COLO668 (cell line): Measurements from ENCODE around the gene ADAMTSL5.

Experiments used
- DNase-seq: peaks from one replicate; lab custom pipeline; 2025; ENCODE audit not compliant: unreplicated experiment; lab: John Stamatoyannopoulos, UW

The ADAMTSL5 gene

DNA sequence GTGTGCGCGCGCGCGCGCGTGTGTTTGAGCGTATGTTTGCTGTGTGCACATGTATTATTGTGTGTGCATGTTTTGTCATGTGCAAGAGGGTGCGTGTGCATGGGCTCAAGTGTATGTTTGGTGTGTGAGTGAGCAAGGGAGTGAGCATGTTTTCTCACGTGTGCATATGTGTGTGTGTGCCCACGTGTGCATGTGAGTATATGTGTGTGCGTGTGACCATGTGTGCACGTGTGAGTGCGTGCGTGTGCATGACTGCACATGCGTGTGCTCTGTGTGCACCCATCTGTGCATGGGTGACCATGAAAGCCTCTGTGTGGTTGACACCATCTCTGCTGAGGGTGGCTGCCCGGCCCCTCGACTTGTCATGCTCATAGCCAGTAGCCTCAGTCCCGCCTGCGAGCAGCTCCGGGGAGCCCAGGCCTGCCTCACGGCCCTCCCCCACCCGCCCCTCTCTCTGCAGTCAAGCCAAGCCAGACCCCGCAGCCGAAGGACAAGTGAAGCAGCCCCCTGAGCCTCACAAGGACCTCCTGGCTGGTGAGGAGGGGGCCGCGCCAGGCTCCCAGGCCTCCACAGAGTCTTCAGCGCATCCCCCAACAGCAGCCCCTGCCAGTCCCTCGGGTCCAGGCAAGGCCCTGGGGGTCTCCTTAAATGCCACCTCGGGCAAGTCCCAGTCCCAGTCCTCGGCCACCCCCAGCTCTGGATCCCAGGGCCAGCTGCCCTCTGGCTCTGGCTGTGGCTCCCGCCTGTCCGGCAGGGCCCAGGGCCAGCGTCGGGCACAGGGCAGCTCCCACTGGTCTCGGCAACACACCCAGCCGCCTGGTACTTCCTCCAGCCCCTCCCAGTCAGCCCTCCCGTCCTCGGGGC lies 15.9 kb downstream of the ADAMTSL5 start:
- DNase-seq = no peak

DNA sequence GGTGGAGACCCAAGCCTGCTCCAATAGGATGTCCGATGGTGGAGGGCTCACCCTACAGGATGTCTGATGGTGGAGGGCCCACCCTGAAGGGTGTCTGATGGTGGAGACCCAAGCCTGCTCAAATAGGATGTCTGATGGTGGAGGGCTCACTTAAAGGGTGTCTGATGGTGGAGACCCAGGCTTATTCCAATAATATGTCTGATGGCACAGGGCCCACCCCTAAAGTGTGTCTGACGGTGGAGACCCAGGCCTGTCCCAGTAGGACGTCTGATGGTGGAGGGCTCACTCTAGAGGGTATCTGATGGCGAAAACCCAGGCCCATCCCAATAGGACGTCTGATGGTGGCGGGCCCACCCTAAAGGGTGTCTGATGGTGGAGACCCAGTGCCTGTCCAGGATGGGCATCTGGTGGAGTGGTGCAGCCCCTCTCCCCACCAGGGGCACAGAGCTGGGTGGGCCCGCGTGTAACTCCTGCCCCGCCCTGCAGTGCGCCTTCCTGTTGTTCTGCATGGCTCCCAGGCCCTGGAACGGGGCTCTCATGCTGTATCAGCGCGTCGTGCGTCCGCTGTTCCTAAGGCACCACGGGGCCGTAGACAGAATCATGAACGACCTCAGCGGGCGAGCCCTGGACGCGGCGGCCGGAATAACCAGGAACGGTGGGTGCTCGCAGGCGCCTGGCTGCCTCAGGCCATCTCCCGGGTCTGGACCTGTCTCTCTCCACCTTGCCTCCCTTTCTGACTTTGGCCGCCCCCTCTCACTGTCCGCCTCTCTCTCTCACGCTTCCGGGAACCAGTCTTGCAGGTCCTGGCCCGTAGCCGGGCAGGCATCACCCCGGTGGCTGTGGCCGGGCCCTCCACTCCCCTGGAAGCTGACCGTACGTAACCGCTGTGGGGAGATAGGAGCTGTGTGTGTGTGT lies 16.8 kb downstream of the ADAMTSL5 start:
- DNase-seq = no peak

DNA sequence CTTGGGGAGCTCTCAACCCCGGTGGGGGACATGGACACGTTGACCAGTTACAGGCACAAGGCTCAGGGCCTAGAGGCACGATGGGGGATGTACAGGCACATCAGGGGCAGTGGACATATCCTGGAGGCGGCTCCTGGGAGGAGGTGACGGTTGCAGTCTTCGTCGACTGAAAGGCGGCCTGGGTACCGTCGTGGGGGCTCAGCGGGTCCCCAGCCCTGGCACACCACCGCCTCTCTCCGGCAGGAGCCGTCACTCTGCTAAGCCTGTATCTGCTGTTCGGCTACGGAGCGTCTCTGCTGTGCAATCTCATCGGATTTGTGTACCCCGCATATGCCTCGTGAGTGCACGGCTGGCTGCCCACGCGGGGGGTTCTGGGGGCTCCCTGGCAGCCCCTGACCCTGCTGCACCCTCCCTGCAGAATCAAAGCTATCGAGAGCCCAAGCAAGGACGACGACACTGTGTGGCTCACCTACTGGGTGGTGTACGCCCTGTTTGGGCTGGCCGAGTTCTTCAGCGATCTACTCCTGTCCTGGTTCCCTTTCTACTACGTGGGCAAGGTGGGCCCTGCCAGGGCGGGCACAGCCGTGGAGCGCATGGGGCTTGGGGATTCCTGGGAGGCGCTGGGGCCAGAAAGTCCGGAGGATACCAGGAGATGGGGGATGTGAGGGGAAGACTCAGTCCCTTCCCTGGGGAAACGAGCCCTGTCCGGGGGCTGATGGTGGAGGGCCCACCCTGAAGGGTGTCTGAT lies 17.6 kb downstream of the ADAMTSL5 start:
- DNase-seq = no peak

DNA sequence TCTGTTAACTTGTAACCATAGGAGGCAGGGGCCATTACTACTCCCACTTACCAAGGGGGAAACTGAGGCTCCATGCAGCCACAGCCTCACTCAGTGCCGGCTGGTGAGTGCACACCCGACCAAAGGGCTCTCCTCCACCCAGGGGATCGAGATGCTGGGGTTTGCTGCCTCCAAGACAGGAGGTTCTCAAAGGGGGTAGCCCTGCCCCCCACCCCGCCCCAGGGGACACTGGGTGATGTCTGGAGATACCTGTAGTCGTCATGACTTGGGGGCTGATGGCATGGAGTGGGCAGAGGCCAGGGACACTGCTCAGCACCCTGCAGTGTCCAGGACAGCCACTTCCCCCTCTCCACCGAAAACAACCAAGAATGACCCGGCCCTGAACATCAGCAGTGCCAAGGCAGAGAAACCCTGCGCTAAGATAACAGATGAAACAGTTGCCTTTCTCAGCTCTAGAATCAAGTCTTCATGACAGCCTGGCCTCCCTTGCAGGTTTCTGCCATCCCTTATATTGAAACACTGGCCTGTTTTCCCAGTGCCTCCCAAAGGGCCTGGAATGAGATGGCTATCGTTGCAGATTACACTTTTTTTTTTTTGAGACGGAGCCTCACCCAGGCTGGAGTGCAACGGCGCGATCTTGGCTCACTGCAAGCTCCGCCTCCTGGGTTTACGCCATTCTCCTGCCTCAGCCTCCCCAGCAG lies 18.6 kb downstream of the ADAMTSL5 start:
- no peak for DNase-seq

DNA sequence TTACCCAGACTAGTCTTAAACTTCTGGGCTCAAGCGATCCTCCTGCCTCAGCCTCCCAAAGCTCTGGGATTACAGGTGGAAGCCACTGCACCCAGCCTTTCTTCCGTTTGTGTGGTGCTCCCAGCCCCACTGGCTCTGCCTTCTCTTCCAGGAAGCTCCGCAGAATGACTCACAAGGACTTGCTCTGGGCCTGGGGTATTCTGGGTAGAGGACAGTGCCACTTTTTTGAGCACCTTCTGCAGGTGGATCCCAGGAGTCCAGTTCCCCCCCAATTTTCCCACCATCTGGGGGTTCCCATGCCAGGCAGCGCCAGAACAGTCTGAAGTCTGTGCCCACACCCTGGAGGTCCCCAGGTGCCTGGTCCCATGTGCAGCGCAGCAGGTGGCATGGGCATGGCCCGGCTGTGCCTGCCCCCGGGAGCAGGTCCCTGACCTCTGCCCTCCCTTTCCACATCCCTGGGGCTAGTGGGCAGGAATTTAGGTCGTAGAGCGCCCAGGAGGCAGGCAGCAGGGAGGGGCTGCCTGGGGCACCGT lies 20.3 kb downstream of the ADAMTSL5 start:
- no peak for DNase-seq

DNA sequence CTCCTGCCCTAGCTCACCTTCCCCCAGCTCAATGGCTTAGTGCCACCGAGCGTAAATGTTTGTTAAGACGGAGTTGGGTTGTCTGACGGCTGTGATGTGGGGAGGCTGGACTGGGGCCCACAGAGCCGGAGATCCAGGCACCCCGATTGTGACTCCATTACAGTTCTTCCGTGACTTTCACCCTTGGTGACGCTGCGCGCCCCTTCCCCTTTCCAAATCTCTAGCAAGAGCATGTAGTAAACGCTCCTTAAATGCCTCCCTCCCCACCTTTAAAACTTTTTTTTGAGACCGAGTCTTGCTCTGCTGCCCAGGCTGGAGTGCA lies 21.0 kb downstream of the ADAMTSL5 start:
- no peak for DNase-seq

DNA sequence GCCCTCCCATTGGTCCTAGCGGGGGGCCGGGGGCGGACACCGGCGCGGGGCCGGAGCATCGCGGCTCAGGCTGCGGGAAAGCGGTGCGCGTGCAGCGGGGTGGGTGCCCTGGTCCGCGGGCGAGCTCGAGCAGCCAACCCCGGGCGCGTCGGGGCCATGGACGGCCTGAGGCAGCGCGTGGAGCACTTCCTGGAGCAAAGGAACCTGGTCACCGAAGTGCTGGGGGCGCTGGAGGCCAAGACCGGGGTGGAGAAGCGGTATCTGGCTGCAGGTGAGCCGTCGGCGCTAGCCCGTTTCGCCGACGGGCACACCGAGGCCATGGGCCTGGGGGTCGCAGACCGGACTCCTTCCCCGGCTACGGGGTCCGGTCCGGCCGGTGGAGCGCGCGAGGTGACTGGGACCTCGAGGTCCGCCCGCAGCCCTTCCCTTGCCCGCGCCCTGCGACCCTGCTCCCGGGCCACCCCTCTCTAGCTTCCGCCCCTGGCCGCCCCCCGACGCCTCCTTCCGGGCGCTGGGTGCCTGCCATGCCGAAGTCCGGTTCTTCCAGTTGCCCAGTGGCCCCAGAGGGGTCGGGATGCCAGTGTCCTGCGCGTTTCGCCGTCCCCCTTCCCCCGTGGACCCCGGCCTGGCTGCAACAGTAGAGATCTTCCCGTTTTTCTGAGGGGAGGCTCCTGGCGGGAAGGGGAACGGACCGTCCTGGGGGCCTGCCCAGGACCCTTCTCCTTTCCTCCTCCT lies 21.5 kb downstream of the ADAMTSL5 start, which contains the start of gene REEP6:
Gene REEP6, plus strand, starts transcription at position 68 of the 735 bp plus-strand sequence. Its CDS starts 89 bp downstream, at position 157.
- no peak for DNase-seq

DNA sequence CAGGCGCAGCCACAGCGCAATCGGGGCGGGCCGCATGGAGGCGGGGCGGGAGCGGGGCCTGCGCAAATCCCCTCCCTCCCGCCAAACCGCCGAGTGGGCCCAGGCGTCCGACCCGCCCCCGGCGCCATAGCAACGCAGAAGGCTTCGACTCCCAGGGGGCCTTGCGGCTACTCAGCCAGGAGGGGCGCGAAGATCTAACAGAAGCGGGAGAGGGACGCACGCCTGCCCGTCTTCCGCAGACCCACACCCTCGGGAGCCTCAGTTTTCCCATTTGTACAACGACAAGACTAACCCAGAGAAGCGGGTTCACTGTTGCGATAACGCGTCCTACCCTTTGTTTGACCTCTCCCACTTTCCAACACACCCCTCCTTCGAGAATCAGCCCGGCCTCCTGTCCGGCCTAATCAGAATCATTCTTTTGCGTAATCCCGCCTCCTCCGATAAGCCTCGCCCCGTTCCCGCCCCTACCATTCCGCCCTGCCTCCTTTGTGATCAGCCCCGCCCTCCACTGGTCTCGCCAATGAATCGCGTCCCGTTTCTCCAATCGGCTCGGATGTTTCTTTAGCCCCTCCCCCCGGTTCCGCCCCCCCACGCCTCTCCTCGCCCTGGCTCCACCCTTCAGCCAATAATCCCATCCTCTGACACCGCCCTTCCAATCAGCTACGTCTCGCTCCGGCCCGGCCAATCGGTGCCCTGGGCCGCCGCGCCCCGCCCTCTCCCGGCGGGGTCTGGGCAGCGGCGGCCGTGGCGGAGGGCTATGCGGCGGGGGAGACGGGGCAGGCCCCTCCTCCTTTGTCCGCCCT lies 22.3 kb downstream of the ADAMTSL5 start, which contains the start of gene PCSK4:
Gene PCSK4, minus strand, starts transcription at position 40 of the 803 bp plus-strand sequence. Its CDS starts 4 bp downstream, at position 36.
- peak; percentile 98 for DNase-seq

DNA sequence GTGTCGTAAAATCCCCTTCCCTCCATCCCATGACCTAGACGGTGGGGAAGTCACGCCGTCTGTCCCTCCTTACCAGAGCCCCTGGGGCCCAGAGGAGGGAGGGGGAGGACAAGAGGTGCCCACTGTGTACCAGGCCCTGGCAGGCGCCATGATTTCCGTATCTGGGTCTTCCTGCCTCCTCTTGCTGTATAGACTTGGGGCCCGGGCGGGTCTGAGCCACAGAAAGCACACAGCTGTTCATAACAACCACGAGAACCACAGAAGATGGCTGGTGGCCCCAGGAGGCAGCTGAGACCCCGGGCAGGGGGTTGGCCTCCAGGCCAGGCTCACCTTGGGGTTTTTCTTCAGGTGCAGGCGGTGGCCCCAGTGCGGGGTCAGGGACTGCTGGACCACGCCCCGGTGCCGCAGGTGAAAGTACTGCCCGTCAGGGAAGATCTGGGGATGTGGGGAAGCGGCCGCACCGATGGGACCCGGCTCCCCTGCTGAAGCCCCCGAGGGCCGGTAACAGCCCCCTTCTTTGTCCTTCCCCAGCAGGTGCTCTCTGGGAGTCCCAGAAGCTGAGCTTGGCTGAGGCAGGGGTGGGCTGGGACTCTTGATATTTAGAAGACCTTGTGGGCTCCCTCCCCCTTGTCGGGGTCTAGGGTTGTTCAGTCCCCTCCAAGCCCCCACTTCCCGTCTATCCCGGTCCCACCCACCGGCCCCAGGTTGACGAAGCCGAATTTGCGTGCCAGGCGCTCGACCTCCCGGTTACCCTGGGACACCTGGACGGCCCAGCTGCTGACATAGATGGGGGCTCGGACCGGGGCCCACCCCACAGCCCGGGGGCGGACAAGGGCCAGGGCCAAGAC lies 23.1 kb downstream of the ADAMTSL5 start:
- DNase-seq = no peak

DNA sequence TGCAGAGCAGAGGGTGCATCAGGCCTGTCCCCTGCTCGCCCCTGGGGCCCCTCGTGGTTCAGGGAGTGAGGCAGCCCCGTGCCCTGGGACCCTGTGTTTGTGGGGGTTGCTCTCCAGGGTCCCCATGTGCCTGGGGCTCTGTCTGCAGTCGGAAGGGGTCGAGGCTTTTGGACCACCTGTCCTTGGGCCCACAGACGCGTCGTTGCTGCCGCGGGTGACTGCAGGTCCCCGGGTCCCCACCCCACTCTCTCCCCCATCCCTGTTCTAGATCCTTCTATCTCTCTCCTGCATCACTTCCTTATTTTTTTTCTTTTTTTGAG lies 24.6 kb downstream of the ADAMTSL5 start:
- DNase-seq = no peak

DNA sequence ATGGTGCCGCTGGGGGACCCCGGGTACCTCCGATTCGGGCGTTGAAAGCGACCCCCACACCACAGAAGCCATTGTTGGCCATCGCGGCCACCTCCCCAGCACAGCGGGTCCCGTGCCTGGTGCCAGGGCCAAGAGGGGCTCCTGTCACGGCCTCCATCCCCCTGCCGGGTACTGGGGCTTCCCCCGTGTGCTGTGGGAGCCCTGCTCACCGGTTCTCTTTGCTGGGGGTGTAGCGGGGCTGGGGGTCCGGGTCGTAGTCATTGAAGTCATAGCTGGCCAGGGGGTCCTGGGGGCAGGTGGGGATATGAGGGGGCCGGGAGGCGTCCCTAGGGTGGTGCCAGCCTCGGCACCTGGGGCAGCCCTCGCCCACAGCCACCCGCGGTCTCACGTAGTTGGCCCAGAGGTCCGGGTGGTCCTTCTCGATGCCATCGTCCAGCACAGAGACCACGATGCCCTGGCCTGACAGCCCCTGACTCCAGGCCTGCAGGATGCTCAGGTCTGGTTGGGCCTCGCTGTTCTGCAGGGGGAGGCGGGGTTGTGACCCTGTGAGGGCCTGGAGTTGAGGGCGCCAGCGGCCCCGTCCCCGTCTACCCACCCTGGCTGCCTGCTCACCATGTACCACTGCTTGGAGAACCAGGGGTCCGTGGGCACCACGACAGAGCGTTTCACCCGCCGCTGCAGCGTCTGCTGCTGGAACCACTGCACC lies 25.1 kb downstream of the ADAMTSL5 start:
- DNase-seq = no peak

DNA sequence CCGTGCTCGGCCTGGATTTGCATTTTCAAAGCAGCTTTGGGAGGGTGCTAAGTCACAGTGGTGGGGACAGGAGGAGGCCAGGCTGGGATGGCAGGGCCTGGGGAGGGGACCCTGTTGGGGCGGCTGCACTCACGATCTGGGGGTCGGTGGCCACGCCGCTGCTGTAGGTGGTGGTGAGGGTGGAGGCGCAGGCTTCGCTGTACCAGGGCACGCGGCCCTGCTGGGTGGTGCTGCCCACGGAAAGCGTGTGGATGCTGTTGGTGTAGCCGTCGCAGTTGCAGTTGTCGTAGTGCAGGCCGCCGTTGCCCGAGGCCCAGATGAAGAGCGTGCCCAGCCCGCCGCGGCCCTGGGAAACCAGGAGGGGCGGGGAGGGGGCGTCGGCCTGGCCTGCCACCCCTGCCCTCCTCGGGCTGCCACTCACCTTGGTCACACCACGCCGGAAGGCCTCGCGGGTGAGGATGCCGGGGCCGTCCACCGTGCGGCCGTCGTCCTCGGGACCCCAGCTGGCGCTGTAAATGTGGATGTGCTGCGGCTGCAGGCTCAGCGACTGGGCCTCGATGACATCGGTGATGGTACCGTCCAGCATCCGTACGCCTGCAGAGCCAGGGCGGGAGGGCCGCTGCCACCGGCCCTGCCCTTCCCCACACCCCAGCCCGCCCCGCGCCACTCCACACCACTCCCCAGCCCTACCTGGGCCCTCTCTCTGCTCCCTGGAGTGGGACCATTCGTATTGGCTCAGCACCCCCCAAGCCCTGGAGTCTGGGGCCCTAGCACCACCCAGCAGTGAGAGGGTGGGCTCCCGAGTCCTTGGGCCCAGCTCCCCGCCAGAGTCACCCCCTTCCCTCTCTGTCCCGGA lies 25.9 kb downstream of the ADAMTSL5 start:
- DNase-seq = no peak

DNA sequence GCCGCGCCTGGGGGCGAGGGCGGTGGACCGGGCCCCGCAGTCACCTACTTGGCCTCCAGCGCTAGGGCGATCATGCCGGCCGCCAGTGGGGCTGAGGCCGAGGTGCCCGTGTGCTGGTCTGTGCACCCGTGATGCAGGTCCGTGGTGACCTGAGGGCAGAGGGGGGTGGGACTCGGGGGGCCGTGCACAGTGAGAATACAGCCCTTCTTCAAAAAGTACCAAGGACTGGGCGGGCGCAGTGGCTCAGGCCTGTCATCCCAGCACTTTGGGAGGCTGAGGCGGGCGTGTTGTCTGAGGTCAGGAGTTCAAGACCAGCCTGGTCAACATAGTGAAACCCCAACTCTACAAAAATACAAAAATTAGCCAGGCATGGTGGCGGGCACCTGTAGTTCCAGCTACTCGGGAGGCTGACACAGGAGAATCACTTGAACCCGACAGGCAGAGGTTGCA lies 28.8 kb downstream of the ADAMTSL5 start:
- DNase-seq = no peak

DNA sequence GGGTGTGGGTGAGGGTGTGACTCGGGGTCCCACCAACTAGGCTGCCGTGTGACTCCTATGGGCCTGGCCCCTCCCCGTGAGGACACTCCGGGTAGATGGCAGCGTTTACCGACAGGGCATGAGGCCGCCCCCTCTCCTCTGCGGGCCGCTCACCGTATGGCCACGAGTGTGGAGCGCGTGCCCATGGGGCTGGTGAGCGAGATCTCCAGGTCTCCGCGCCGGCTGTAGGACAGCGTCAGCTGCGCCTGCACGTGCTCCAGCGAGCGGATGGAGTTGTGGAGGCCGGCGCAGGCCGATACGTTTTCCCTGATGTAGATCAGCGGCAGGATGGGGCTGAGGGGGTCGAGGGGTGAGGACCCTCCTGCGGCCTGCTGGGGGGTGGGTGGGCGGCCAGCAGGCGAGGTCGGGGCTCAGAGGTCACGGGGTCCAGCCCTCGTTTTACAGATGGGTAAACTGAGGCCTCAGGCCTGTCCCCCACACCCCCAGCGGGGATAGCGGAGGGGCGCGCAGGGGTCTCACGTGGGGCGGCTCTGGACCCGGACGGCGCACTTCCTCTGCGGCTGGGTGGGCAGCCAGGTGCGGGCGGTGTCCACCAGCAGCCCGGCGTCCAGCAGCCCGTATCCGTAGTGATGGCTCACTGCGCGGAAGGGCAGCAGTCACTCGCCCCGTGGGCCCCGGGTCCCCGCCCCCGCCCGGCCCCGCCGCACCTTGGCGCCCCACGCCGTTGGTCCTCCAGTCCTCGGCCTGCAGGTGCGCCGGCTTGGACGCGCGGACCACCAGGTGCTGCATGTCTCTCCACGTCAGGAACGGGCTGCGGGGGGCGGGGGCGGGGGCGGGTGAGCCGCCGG lies 29.5 kb downstream of the ADAMTSL5 start:
- DNase-seq = no peak

DNA sequence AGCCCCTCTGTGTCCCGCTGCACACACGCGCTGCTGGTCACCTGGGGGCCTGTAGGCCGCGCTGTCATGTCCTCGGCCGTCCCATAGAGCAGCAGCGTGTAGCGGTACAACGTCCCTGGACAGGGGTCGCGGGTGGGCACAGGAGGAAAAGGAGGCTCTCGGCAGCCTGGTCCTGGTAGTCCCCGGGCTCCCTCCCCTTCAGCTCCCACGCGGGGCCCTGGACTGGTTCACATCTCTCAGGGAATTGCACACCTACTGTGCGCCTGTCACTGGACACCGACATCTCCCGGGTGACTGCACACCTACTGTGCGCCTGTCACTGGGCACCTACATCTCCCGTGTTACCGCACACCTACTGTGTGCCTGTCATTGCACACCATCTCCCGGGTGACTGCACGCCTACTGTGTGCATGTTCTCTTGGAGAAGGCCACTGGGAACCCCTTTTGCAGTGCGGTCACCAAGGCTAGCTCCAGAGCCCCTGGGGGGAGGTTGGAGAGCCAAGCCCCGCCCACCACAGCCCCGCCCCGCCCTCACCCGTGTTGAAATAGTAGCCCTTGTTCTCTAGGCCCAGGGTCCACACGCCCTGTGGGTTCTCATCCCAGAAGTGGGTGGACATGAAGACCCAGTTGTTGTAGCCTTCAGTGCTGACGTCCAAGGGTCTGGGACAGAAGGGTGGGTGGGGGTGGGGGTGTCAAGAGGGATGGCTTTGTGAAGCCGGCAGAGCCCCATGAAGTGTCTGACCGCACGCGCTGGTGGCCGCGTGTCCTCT lies 30.3 kb downstream of the ADAMTSL5 start:
- DNase-seq = no peak
